ENCODE results near the gene MPND. TPM values are rescaled to one million over a fixed set of nuclear protein-coding genes. Genes with fewer than 3 reads are reported as not detected.

Gene MPND
- total and polyA plus RNA-seq, 2 of the 13 experiments (the other 11 are each of a cell fraction or from before 2014, with no cell fraction given): 10.8 to 15.8 TPM

- TF ChIP-seq, protein P1, sequence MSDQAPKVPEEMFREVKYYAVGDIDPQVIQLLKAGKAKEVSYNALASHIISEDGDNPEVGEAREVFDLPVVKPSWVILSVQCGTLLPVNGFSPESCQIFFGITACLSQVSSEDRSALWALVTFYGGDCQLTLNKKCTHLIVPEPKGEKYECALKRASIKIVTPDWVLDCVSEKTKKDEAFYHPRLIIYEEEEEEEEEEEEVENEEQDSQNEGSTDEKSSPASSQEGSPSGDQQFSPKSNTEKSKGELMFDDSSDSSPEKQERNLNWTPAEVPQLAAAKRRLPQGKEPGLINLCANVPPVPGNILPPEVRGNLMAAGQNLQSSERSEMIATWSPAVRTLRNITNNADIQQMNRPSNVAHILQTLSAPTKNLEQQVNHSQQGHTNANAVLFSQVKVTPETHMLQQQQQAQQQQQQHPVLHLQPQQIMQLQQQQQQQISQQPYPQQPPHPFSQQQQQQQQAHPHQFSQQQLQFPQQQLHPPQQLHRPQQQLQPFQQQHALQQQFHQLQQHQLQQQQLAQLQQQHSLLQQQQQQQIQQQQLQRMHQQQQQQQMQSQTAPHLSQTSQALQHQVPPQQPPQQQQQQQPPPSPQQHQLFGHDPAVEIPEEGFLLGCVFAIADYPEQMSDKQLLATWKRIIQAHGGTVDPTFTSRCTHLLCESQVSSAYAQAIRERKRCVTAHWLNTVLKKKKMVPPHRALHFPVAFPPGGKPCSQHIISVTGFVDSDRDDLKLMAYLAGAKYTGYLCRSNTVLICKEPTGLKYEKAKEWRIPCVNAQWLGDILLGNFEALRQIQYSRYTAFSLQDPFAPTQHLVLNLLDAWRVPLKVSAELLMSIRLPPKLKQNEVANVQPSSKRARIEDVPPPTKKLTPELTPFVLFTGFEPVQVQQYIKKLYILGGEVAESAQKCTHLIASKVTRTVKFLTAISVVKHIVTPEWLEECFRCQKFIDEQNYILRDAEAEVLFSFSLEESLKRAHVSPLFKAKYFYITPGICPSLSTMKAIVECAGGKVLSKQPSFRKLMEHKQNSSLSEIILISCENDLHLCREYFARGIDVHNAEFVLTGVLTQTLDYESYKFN (CRISPR knock-in tag; conservative IDR thresholded peaks at IDR 0.05): peak; percentile 70
- no peak for TF ChIP-seq HOXA9 (CRISPR knock-in tag; IDR thresholded peaks at IDR 0.05; ENCODE audit: borderline replicate concordance)
- TF ChIP-seq ZGPAT (CRISPR knock-in tag; IDR thresholded peaks at IDR 0.05): peak; percentile 43; the same call in 1 of the 2 replicates
- TF ChIP-seq, protein P2, sequence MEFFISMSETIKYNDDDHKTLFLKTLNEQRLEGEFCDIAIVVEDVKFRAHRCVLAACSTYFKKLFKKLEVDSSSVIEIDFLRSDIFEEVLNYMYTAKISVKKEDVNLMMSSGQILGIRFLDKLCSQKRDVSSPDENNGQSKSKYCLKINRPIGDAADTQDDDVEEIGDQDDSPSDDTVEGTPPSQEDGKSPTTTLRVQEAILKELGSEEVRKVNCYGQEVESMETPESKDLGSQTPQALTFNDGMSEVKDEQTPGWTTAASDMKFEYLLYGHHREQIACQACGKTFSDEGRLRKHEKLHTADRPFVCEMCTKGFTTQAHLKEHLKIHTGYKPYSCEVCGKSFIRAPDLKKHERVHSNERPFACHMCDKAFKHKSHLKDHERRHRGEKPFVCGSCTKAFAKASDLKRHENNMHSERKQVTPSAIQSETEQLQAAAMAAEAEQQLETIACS (CRISPR knock-in tag; IDR thresholded peaks at IDR 0.05): 0 out of 2 replicates have a peak, but pooled peaks have one; percentile 28
- TF ChIP-seq ZNF225 (CRISPR knock-in tag; IDR thresholded peaks at IDR 0.05): no peak
- TF ChIP-seq, protein P3, sequence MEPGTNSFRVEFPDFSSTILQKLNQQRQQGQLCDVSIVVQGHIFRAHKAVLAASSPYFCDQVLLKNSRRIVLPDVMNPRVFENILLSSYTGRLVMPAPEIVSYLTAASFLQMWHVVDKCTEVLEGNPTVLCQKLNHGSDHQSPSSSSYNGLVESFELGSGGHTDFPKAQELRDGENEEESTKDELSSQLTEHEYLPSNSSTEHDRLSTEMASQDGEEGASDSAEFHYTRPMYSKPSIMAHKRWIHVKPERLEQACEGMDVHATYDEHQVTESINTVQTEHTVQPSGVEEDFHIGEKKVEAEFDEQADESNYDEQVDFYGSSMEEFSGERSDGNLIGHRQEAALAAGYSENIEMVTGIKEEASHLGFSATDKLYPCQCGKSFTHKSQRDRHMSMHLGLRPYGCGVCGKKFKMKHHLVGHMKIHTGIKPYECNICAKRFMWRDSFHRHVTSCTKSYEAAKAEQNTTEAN (CRISPR knock-in tag; conservative IDR thresholded peaks at IDR 0.05): 0 out of 2 replicates have a peak, but pooled peaks have one; percentile 50
- peak; percentile 70 for TF ChIP-seq FOSL2 (CRISPR knock-in tag; IDR thresholded peaks at IDR 0.05)
- 0 out of 2 replicates have a peak, but pooled peaks have one; percentile 30 for TF ChIP-seq TGIF2 (CRISPR knock-in tag; IDR thresholded peaks at IDR 0.05)
- TF ChIP-seq ZNF430 (CRISPR knock-in tag; IDR thresholded peaks at IDR 0.05): peak; percentile 25; the same call in 1 of the 2 replicates
- TF ChIP-seq, protein P4, sequence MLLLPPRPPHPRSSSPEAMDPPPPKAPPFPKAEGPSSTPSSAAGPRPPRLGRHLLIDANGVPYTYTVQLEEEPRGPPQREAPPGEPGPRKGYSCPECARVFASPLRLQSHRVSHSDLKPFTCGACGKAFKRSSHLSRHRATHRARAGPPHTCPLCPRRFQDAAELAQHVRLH (CRISPR knock-in tag; IDR thresholded peaks at IDR 0.05; ENCODE audit: borderline replicate concordance, low read depth): peak; percentile 45; the same call in 1 of the 2 replicates
- TF ChIP-seq ZNF768 (CRISPR knock-in tag; IDR thresholded peaks at IDR 0.05): peak; percentile 78; the same call in 1 of the 2 replicates
- TF ChIP-seq UBTF (CRISPR knock-in tag; IDR thresholded peaks at IDR 0.05): peak; percentile 54
- TF ChIP-seq ZNF484 (CRISPR knock-in tag; IDR thresholded peaks at IDR 0.05; ENCODE audit: borderline replicate concordance, low read depth): no peak
- TF ChIP-seq ZNF441 (CRISPR knock-in tag; IDR thresholded peaks at IDR 0.05; ENCODE audit: borderline replicate concordance): peak; percentile 55; the same call in 1 of the 2 replicates
- TF ChIP-seq ZNF121 (CRISPR knock-in tag; IDR thresholded peaks at IDR 0.05): no peak
- TF ChIP-seq FOXC1 (CRISPR knock-in tag; IDR thresholded peaks at IDR 0.05; ENCODE audit: borderline replicate concordance): no peak
- peak; percentile 44 for TF ChIP-seq GABPB1 (CRISPR knock-in tag; IDR thresholded peaks at IDR 0.05)
Measured at GRCh38 chr19:4391701-4392483, 48.5 kb downstream of the MPND start (continued).

Data from HepG2 (cell line).